ENCODE results near the gene SMIM5. TPM values are rescaled to one million over a fixed set of nuclear protein-coding genes. Genes with fewer than 3 reads are reported as not detected.
A peak's percentile ranks its signal among the peaks of the same experiment; 100 is the strongest.

SMIM5 gene
- total and polyA plus RNA-seq, 9 of the 15 experiments (the other 6 are each of a cell fraction or from before 2014, with no cell fraction given) = 0.08 TPM; not detected in 8

DNA sequence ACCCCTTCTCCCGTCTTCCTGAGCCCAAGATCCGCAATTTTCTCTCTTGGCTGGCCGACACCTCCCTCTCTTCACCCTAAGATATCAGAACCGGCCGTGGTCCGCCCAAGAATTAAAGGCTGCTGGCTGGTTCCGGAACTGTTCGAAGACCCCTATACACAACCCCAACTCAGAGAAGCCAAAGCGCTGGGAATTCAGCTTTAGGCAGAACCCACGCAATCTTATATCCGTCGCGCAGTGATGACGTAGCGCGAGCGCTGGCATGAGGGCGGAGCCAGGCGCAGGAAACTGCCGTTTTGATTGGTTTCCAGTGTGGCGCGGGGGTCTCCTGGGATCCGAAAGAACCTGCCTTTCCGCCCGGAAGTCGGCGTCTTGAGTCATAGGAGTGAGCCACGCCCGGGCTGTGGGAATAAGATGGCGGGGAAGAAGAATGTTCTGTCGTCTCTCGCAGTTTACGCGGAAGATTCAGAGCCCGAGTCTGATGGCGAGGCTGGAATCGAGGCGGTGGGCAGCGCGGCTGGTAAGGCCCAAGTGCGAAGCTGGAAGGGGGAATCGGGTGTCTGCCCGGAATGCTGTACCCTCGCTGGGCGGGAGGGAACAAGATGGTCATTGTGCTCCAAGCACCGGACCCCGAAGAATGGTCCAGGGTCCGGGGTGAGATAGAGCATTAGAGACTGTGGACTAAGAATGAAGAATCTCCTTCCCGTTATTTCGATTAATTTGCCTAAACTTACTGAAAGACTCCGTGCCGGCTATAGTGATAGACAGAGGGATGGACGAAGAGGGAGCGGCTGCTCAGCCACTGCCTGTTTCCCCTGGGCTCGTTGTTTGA is 33.9 kb downstream of the SMIM5 start, which contains the start of the genes RECQL5 and SAP30BP (continued):
- TF ChIP-seq SRSF1 (IDR thresholded peaks at IDR 0.05; ENCODE audit: low read depth, low read length) (no peak), ZNF384 (IDR thresholded peaks at IDR 0.05; ENCODE audit: low read depth, low read length) (no peak), ZNF431 (CRISPR knock-in tag; IDR thresholded peaks at IDR 0.05) (no peak), HMG20B (CRISPR knock-in tag; IDR thresholded peaks at IDR 0.05) (no peak), PURB (CRISPR knock-in tag; IDR thresholded peaks at IDR 0.05; ENCODE audit: low read depth) (no peak), TEAD2 (tag; IDR thresholded peaks at IDR 0.05) (no peak), CREM (IDR thresholded peaks at IDR 0.05; ENCODE audit: low read depth) (peak; percentile 99), ZNF764 (CRISPR knock-in tag; IDR thresholded peaks at IDR 0.05; ENCODE audit: low read depth) (no peak), ZNF212 (CRISPR knock-in tag; IDR thresholded peaks at IDR 0.05) (no peak), SNIP1 (IDR thresholded peaks at IDR 0.05; ENCODE audit: low read depth) (no peak), MCM7 (IDR thresholded peaks at IDR 0.05) (no peak), SMARCA5 (IDR thresholded peaks at IDR 0.05) (no peak), FIP1L1 (IDR thresholded peaks at IDR 0.05; ENCODE audit: low read depth, low read length, poor library complexity, severe bottlenecking) (no peak), ZNF347 (CRISPR knock-in tag; IDR thresholded peaks at IDR 0.05; ENCODE audit: low read depth) (no peak), GTF2E2 (tag; IDR thresholded peaks at IDR 0.05) (0 out of 2 replicates have a peak, but pooled peaks have one; percentile 32), RNF2 (IDR thresholded peaks at IDR 0.05) (no peak), ZNF586 (CRISPR knock-in tag; conservative IDR thresholded peaks at IDR 0.05) (0 out of 2 replicates have a peak, but pooled peaks have one; percentile 56), ZNF444 (CRISPR knock-in tag; IDR thresholded peaks at IDR 0.05) (no peak), MTA2 (IDR thresholded peaks at IDR 0.05; ENCODE audit: low read depth) (no peak), SPI1 (IDR thresholded peaks at IDR 0.05; ENCODE audit: borderline replicate concordance, low read depth, low read length) (no peak), RB1 (IDR thresholded peaks at IDR 0.05; ENCODE audit: low read depth) (peak; percentile 64), FOS (IDR thresholded peaks at IDR 0.05; ENCODE audit: extremely low read depth, insufficient read length) (peak; percentile 20), MTA3 (IDR thresholded peaks at IDR 0.05; ENCODE audit: borderline replicate concordance) (0 out of 2 replicates have a peak, but pooled peaks have one; percentile 23), ZNF695 (CRISPR knock-in tag; IDR thresholded peaks at IDR 0.05) (no peak)
- TF ChIP-seq, protein P1, sequence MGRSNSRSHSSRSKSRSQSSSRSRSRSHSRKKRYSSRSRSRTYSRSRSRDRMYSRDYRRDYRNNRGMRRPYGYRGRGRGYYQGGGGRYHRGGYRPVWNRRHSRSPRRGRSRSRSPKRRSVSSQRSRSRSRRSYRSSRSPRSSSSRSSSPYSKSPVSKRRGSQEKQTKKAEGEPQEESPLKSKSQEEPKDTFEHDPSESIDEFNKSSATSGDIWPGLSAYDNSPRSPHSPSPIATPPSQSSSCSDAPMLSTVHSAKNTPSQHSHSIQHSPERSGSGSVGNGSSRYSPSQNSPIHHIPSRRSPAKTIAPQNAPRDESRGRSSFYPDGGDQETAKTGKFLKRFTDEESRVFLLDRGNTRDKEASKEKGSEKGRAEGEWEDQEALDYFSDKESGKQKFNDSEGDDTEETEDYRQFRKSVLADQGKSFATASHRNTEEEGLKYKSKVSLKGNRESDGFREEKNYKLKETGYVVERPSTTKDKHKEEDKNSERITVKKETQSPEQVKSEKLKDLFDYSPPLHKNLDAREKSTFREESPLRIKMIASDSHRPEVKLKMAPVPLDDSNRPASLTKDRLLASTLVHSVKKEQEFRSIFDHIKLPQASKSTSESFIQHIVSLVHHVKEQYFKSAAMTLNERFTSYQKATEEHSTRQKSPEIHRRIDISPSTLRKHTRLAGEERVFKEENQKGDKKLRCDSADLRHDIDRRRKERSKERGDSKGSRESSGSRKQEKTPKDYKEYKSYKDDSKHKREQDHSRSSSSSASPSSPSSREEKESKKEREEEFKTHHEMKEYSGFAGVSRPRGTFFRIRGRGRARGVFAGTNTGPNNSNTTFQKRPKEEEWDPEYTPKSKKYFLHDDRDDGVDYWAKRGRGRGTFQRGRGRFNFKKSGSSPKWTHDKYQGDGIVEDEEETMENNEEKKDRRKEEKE (IDR thresholded peaks at IDR 0.05; ENCODE audit: borderline replicate concordance in 1 of 2, control insufficient read depth in 1 of 2, low read depth in 2 of 2, low read length in 1 of 2) = no peak
- TF ChIP-seq, protein P2, sequence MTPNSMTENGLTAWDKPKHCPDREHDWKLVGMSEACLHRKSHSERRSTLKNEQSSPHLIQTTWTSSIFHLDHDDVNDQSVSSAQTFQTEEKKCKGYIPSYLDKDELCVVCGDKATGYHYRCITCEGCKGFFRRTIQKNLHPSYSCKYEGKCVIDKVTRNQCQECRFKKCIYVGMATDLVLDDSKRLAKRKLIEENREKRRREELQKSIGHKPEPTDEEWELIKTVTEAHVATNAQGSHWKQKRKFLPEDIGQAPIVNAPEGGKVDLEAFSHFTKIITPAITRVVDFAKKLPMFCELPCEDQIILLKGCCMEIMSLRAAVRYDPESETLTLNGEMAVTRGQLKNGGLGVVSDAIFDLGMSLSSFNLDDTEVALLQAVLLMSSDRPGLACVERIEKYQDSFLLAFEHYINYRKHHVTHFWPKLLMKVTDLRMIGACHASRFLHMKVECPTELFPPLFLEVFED (CRISPR knock-in tag; conservative IDR thresholded peaks at IDR 0.05) = no peak
- TF ChIP-seq, protein P3, sequence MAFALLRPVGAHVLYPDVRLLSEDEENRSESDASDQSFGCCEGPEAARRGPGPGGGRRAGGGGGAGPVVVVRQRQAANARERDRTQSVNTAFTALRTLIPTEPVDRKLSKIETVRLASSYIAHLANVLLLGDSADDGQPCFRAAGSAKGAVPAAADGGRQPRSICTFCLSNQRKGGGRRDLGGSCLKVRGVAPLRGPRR (CRISPR knock-in tag; IDR thresholded peaks at IDR 0.05) = no peak
